ENCODE measurements around the gene ABCA2.
"Not testable (repeated sequence)": the region's sequence is repeated elsewhere in the genome, so short reads cannot be mapped to it uniquely, and the experiment has no call there.

The ABCA2 gene

GRCh38 chr9:137062798-137063197, 34.8 kb upstream of the ABCA2 start:
- DNase-seq (ENCODE audit: low read depth) = not testable (repeated sequence)

GRCh38 chr9:137062384-137062783, 34.3 kb upstream of the ABCA2 start:
- DNase-seq (ENCODE audit: low read depth) = no peak

GRCh38 chr9:137058521-137059234, 30.6 kb upstream of the ABCA2 start:
- no peak for DNase-seq (ENCODE audit: low read depth)

GRCh38 chr9:137057545-137057944, 29.5 kb upstream of the ABCA2 start:
- DNase-seq (ENCODE audit: low read depth) = no peak

- no peak for DNase-seq (ENCODE audit: low read depth)
Measured at GRCh38 chr9:137056739-137057415, 28.8 kb upstream of the ABCA2 start.

GRCh38 chr9:137055385-137056364, 27.6 kb upstream of the ABCA2 start:
- no peak for DNase-seq (ENCODE audit: low read depth)

GRCh38 chr9:137054932-137055384, 26.9 kb upstream of the ABCA2 start:
- DNase-seq (ENCODE audit: low read depth) = no peak

- no peak for DNase-seq (ENCODE audit: low read depth)
Measured at GRCh38 chr9:137053944-137054931, 26.2 kb upstream of the ABCA2 start, which contains the start of gene ENTPD2. Gene ENTPD2, minus strand, starts transcription at chr9:137054061. Its CDS starts 64 bp downstream, at chr9:137053997.

- no peak for DNase-seq (ENCODE audit: low read depth)
Measured at GRCh38 chr9:137052998-137053943, 25.2 kb upstream of the ABCA2 start.

GRCh38 chr9:137052293-137052692, 24.3 kb upstream of the ABCA2 start:
- DNase-seq (ENCODE audit: low read depth) = no peak

- DNase-seq (ENCODE audit: low read depth) = no peak
Measured at GRCh38 chr9:137051145-137051724, 23.2 kb upstream of the ABCA2 start.

- no peak for DNase-seq (ENCODE audit: low read depth)
Measured at GRCh38 chr9:137050570-137050969, 22.5 kb upstream of the ABCA2 start.

- DNase-seq (ENCODE audit: low read depth) = no peak
Measured at GRCh38 chr9:137049544-137050449, 21.8 kb upstream of the ABCA2 start.

GRCh38 chr9:137048655-137049543, 20.9 kb upstream of the ABCA2 start:
- no peak for DNase-seq (ENCODE audit: low read depth)

- no peak for DNase-seq (ENCODE audit: low read depth)
Measured at GRCh38 chr9:137046088-137046787, 18.2 kb upstream of the ABCA2 start, which contains the start of gene NPDC1. Gene NPDC1, minus strand, starts transcription at chr9:137046177. Its CDS starts 188 bp downstream, at chr9:137045989.

- DNase-seq (ENCODE audit: low read depth) = no peak
Measured at GRCh38 chr9:137045294-137046087, 17.5 kb upstream of the ABCA2 start.
